CD4-positive, alpha-beta T cell treated with Interleukin-4 for 4 hours (primary cell): ENCODE measurements around the gene MAP4K3.

Source experiments
- DNase-seq: peaks from one replicate; pipeline ENCODE4 v3.0.0-alpha.2; 2020

Gene MAP4K3

DNA sequence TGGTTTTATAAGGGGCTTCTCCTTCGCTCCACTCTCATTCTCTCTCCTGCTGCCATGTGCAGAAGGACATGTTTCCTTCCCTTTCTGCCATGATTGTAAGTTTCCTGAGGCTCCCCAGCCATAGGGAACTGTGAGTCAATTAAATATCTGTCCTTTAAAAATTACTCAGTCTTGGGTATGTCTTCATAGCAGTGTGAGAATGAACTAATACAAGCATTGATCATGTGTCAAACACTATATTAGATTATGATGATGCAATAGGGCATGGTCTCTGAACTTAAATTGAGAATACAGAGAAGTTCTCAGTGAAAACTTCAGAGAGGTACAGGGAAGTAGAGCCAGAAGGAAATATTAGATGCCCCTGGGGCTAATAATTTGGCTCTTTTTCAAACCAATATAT lies 5.9 kb upstream of the MAP4K3 start:
- no peak for DNase-seq

DNA sequence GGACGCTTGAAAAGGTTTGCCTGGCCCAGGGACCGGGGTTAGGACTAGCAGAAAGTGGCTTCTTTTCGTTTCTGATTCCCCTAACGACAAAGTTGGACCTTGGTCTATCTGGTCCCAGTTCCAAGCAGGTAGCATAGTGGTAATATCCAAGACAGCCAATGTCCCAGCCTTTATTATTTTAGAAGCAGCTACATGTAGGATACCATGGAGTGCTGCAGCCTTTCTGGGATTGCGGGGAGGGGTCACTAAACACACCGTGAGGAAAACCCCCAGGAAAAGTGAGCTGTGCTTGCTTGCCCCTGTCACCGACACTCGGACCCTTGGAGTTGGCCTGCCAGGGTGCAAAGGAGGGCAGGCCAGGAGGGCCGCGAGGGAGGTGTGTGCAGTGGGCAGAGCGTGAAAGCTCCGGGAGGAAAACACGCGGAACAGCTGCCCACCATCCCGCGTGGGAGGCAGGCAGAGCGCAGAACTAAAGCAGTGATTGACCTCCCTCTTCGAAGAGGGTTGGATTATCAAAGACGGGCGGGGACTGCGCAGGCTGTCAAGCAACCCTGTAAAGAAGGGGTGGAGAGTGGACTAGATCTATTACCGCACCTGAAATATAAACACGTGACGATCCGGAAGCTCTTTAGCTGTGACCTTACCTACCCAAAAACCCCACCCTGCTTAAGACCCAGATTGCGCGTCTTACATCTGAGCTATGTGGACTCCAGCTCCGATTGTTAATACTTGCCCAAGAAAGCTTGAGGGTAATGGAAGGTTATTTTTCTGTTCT lies 624 bp upstream of the MAP4K3 start:
- DNase-seq: peak; percentile 52

DNA sequence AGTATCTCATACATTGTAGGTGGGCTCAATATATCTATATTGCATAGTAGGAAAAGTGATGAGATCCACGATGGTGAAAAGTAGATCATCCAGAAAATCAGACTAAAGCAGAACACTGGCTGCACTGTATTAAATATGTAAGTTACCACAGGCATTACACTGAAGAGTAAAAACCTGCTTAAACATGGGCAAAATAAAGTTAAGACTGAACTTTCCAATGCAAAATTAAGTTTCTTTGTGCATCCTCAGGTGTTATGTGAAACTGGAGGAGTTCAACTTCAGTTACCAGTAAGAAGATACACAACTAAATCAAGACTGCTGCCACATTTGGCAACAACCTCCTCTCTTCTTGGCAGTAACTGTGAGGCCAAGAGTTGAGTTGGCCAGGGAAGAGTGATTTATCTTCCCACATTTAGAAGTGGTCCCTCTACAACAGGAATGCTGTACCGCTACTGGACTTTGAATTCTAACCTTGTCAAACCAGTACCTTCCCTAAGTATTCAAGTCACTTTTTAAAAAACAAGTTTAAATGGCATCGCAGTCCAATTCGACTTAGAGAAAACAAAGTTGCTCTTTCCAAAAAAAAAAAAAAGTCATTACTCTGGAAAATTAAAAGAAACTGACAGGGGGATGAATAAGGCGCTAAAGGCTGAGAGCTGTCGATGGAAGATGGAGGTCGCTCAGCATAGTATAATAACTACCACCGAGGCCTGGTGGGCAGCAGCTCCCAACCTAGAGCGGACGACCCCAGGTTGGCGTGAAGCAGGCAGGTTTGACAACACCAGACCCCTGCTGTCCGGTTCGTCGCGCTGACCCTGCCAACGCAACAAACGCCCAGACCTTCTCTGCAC lies 1.1 kb downstream of the MAP4K3 start:
- no peak for DNase-seq

- no peak for DNase-seq
These were observed 1.9 kb downstream of the MAP4K3 start for GRCh38 chr2:39435234-39435633.

- no peak for DNase-seq
These were observed 2.7 kb downstream of the MAP4K3 start for GRCh38 chr2:39434233-39434897.

GRCh38 chr2:39433586-39434195 lies 3.4 kb downstream of the MAP4K3 start:
- DNase-seq: no peak

DNA sequence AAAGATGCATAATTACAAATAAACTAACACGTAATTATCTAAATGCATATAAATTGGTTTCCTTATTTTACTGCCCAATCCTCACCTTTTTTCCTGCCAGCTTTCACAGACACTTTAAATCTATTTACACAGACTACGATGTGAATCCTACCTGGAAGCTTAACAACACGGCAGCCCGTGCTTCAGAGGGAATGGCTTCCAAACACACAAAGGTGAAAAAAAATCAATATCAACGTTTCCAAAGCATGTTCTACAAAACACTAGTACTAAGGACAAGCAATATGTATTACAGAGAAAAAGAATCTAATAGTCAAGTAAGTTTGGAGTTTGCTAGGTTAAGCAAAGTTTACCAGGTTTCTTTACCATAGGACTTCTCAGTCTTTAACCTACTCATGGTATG lies 4.4 kb downstream of the MAP4K3 start:
- DNase-seq: no peak

GRCh38 chr2:39431592-39432316 lies 5.3 kb downstream of the MAP4K3 start:
- no peak for DNase-seq

GRCh38 chr2:39429746-39430145 lies 7.3 kb downstream of the MAP4K3 start:
- DNase-seq: no peak

DNA sequence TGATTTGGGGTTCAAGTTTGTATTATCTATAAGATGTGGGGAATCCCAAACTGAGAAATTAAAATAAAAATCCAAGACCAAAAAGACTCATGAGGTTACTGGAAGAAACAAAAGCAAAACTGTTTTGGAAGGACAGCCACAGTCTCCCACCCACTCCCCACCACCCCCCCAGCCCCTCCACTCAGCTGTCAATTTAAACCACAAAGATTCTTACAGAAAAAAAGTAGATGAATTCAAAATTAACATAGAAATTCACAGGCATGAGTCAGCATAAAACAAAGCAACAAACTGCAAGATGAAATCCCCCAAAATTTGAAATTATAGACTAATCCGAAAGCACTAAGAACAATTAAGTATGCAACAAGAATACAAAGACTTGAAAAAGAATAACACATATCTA lies 12.1 kb downstream of the MAP4K3 start:
- DNase-seq: no peak

DNA sequence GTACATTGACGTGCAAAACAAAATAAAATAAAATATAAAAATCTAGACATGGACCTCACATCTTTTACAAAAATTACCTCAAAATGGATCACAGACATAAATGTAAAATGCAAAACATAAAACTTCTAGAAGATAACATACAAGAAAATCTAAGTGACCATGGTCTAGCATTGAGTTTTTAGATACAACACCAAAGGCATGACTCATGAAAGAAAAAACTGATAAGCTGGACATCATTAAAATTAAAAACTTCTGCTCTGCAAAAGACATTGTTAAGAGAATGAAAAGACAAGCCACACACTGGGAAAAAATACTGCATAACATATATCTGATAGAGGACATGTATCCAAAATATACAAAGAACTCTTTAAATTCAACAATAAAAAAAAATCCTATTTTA lies 14.4 kb downstream of the MAP4K3 start:
- no peak for DNase-seq

- no peak for DNase-seq
These were observed 15.7 kb downstream of the MAP4K3 start for GRCh38 chr2:39421354-39421753.

DNA sequence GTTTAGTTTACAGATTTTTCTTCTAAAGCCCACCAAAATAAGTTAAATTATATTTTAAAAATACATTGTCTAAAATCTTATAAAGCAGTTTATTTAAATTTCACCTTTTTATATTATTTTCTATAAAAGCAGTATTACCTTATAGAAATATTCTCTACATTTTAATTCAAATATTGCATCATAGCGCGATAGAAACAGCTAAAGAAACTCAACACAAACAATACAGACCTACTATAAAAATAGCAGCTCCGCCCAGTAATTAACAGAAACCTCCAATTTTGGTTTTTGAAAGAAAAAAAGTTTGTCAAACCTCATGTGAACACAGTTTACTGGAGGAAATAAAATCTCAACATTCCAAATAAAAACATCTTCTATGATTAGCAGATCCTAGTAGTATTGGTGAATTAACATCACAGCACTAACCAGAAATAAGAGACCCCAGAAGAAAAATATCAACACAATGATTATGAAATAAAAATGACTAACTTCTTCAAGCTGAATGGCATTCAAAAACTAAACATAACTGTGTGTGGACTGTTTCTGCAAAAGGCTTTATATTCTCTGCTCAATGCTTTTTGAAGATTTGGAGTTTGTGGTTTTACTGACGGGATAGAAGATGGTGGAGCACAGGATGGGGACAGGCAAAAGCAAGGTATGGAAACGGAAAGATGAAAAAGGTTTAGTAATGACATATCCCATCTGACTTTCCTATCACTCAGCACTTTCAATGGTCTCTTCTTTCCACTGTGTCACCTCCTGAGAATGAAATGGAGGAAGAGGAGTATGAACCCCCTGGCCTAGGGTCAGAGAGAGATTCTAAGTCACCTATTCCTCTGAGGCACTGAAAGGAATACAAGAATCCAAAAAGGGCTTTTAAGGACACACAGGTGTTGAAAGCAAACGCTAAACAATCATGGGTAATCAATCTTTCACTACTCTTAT lies 17.5 kb downstream of the MAP4K3 start:
- no peak for DNase-seq

- DNase-seq: no peak
These were observed 18.6 kb downstream of the MAP4K3 start for GRCh38 chr2:39418491-39418890.

DNA sequence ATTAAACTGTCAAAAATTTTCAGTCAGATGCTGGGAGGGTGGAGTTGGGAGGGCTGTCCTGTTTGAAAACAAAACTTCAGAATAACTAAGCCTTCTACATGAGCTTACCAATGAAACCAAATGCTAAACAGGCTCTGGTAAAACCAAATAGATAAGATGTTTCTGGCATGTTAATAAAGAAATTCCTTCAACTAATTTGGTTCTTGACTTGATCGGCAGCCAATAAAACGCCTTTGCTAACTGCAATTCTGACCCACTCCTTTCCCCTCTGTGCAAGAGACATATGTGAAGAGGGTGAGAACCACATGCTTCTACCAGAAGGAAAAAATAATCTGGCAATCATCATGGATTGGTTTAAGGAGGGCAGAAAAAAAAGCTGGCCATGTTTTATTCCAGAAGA lies 20.9 kb downstream of the MAP4K3 start:
- DNase-seq: no peak

GRCh38 chr2:39413063-39413737 lies 23.9 kb downstream of the MAP4K3 start:
- DNase-seq: no peak

DNA sequence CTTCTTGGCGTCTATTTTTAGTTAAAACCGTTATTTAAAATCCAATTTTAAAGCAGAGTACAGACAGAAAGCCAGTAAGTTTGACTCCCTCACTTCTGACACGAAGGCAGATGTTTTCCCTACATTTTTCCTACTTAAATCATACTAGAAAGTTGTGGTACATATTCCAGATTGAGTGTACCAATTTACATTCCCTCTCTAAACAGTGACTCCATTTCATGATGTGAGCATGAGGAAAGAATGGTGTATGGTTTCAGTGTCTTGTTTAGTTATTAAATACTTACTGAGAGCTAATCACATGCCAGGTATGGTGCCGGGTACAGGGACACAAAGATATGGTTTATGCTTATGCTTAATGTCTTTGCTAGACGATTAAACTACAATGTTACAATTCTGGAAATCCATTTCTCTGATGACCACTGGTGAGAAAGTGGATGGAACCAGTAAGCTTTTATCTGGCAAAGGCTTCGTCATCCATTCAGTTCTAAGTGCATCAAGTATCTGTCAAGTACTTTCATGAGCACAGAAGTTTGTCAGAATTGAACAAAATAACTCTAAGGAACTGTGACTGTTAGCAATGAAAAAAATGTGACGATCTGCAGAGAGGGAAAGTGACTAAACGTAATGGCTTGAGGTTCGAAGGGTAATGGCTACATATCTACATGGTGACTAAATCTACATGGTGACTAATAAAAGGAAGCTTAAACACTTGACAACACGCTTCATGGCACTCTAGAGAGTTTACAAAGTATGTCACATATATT lies 25.7 kb downstream of the MAP4K3 start:
- no peak for DNase-seq

DNA sequence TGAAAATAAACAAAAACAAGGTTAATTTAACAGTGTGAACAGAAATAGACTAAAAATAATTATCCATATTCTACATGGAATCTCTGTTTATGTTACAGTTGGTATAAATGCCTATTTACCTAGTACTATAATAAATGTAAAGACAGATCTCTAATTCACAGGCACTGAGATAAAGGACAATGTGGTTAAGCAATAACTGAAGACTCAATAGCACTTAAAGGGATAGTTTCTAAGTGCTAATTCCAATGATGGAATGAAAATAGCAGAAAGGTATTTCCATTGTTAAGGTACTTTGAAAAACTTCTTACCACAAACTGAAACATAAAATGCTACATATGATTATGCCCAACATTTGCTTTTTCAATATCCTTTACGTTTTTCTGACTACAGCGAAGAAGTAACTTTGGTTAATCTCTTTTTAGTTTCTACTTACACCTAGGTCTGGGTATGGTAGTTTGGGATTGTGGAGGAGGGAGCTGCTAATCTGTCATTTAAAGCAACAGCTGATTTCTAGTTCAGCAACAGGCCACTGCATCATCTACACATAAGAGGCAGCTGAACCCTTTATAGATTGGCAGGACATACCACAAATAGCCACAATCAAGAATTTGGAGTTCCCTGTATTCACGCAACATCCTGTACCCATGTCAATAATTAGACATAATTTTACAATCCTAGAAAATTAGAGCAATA lies 27.2 kb downstream of the MAP4K3 start:
- DNase-seq: no peak
